ENCODE data around the gene F7.

DNA sequence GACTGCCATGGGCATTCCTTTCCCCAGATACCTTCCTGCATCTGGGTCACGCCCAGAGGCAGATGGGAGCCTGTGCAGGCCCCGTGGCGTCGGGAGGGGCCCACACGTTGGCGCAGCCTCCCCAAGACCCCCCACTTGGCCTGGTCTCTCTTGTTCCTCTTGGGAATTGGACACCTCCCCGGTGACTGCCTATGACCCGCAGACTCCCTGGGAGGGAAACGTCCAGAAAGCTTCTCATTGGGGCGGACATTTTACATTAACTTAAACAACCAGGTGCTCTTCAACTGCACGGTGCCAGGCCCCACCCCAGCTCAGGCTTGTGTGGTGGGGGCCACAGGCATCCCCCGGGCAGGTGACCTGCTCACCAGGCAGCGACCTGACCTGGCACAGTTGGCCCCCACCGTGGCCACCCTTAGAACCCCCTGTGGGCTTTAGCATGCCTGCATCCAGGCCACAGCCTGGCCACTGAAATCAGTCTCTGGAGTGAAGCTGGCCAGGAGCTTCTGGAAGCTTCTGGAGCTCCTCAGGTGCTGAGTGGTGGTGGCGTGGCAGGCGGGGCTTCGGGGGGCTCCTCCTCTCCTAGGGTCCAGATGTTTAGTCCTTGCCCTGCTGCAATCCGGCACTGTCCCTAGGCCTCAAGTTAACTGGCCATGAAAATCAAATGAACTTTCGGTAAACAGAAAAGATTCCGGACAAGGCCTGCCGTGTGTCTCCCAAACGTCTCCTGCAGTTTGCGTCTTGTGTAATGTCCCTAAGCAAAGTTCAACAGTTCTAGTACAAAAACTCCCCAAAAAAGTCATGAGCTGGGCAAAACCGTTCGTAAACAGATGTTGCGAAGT, 44.3 kb downstream of the F7 start:
- TF ChIP-seq, protein P1, sequence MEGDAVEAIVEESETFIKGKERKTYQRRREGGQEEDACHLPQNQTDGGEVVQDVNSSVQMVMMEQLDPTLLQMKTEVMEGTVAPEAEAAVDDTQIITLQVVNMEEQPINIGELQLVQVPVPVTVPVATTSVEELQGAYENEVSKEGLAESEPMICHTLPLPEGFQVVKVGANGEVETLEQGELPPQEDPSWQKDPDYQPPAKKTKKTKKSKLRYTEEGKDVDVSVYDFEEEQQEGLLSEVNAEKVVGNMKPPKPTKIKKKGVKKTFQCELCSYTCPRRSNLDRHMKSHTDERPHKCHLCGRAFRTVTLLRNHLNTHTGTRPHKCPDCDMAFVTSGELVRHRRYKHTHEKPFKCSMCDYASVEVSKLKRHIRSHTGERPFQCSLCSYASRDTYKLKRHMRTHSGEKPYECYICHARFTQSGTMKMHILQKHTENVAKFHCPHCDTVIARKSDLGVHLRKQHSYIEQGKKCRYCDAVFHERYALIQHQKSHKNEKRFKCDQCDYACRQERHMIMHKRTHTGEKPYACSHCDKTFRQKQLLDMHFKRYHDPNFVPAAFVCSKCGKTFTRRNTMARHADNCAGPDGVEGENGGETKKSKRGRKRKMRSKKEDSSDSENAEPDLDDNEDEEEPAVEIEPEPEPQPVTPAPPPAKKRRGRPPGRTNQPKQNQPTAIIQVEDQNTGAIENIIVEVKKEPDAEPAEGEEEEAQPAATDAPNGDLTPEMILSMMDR (conservative IDR thresholded peaks at IDR 0.05; ENCODE audit: low read depth, low read length) = no peak
- TF ChIP-seq SMC3 (IDR thresholded peaks at IDR 0.05; ENCODE audit: low read depth, low read length) (no peak), CHD1 (IDR thresholded peaks at IDR 0.05; ENCODE audit: low read depth, low read length) (no peak), MAFK (IDR thresholded peaks at IDR 0.05; ENCODE audit: low read depth, low read length) (no peak), CEBPB (IDR thresholded peaks at IDR 0.05; ENCODE audit: low read depth, low read length) (no peak), POLR2A (IDR thresholded peaks at IDR 0.05; ENCODE audit: low read depth, low read length) (no peak)
- TF ChIP-seq, protein P2, sequence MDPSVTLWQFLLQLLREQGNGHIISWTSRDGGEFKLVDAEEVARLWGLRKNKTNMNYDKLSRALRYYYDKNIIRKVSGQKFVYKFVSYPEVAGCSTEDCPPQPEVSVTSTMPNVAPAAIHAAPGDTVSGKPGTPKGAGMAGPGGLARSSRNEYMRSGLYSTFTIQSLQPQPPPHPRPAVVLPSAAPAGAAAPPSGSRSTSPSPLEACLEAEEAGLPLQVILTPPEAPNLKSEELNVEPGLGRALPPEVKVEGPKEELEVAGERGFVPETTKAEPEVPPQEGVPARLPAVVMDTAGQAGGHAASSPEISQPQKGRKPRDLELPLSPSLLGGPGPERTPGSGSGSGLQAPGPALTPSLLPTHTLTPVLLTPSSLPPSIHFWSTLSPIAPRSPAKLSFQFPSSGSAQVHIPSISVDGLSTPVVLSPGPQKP (IDR thresholded peaks at IDR 0.05; ENCODE audit: borderline replicate concordance, low read depth, low read length) = no peak
